ENCODE measurements around the gene RPS6KA3. TPM values are rescaled to one million over a fixed set of nuclear protein-coding genes. Genes with fewer than 3 reads are reported as not detected.

Gene RPS6KA3
- total and polyA plus RNA-seq, 9 of the 15 experiments (the other 6 are each of a cell fraction or from before 2014, with no cell fraction given) = 10.9 to 61.9 (median 37.4) TPM

GRCh38 chrX:20140420-20140819, 126.3 kb downstream of the RPS6KA3 start:
- peaks cover 46% of the 10 kb centered on the region for H3K36me3 ChIP-seq (ENCODE audit: control insufficient read depth, insufficient read depth, low read length)
- peaks cover 4 to 19% of the 10 kb centered on the region in 2 experiments; a peak in 4 of 5 replicates for H3K4me1 ChIP-seq (replicated peaks in 1 of 2; ENCODE audit: control insufficient read depth in 2 of 2, insufficient read depth in 2 of 2, low read length in 2 of 2)
- WGBS (ENCODE audit: insufficient coverage, low coverage, missing lambda C conversion rate) = 0% methylated on average over 3 of the region's 3 CpGs
- H3K4me3 ChIP-seq = peak overlapping the region; percentile 97
- ATAC-seq = no peak
- H3K27ac ChIP-seq (ENCODE audit: extremely low read depth, low read depth, low read length) = no peak overlapping the region
- H3K9me3 ChIP-seq (replicated peaks; ENCODE audit: control insufficient read depth, insufficient read depth, low read depth, low read length) = no peaks in the 10 kb centered on the region
- H3K9ac ChIP-seq (ENCODE audit: insufficient read depth in 1 of 2, low read depth in 2 of 2, low read length in 2 of 2) = peak overlapping the region in 1 of 2 experiments; percentile 91; a peak in 2 of 4 replicates
- in situ Hi-C loops (cut with MboI) = no loop called here
- TF ChIP-seq TAL1 (IDR thresholded peaks at IDR 0.05) = no peak
- TF ChIP-seq CBFA2T3 (IDR thresholded peaks at IDR 0.05) = no peak
- no peak for TF ChIP-seq ZFP30 (CRISPR knock-in tag; IDR thresholded peaks at IDR 0.05; ENCODE audit: borderline replicate concordance)
- no peak for TF ChIP-seq HDAC6 (IDR thresholded peaks at IDR 0.05; ENCODE audit: low read depth, low read length)
- no peak for TF ChIP-seq ZNF239 (CRISPR knock-in tag; IDR thresholded peaks at IDR 0.05)
- no peak for TF ChIP-seq CBFA2T2 (conservative IDR thresholded peaks at IDR 0.05)
- peaks cover 11% of the 10 kb centered on the region for H4K20me1 ChIP-seq (replicated peaks; ENCODE audit: control insufficient read depth, insufficient read depth, low read length)
- POLR2A ChIA-PET = interaction anchor here (0.6 to 1.7 kb wide), 2 partner anchors 11 to 223 kb away, joined by 3 to 6 read pairs; no protein-coding TSS in a partner anchor
- CTCF ChIA-PET (ENCODE audit: low intra/inter-chr PET ratio) = no interaction called here
- H3K9me1 ChIP-seq (ENCODE audit: control insufficient read depth, insufficient read depth, low read length) = no peaks in the 10 kb centered on the region
- no peak overlapping the region for H2AFZ ChIP-seq (ENCODE audit: low read depth, low read length)
- H3K27me3 ChIP-seq (ENCODE audit: control insufficient read depth in 2 of 2, insufficient read depth in 2 of 2, low read length in 2 of 2) = no peaks in the 10 kb centered on the region
- H3K4me2 ChIP-seq (ENCODE audit: insufficient read depth, low read length) = peak overlapping the region; percentile 87
- H3K79me2 ChIP-seq (ENCODE audit: control insufficient read depth, insufficient read depth, low read length) = peaks cover 67% of the 10 kb centered on the region
- intact Hi-C loops (cut with micrococcal nuclease) = loop anchor here (2.0 to 10.0 kb wide), 2 partner anchors 124 to 294 kb away; no protein-coding TSS in a partner anchor
- TSS peak; percentile 40 for BruUV-seq (replicated peaks)
- DNase-seq (ENCODE audit: extremely low read depth in 1 of 4, low spot score in 3 of 4) = no peak
- FAIRE-seq = no peak

DNA sequence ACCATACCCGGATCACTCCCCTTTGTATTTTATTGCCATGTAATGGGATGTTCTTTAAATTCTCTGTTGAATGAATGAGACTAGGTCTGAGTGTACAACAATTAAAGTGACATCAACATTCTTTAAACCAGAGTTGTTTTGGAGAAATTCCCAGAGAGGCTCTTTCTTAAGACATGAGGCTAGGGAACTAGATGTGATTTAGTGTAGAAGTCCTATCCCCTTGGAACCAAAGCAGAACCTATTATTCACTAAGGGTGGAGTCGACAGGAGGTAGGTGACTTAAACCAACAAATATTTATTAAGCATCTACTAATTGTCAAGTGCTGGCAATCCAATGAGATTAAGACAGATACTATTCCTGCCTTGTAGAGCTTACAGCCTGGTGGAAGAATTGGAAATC, 126.7 kb downstream of the RPS6KA3 start:
- FAIRE-seq (no peak), DNase-seq (ENCODE audit: extremely low read depth in 1 of 4, low spot score in 3 of 4) (no peak), ATAC-seq (no peak)
- no TSS peak for BruUV-seq (replicated peaks)
- Histone ChIP-seq H2AFZ (ENCODE audit: low read depth, low read length) (no peak overlapping the region), H3K27ac (ENCODE audit: extremely low read depth, low read depth, low read length) (no peak overlapping the region), H4K20me1 (replicated peaks; ENCODE audit: control insufficient read depth, insufficient read depth, low read length) (peaks cover 11% of the 10 kb centered on the region), H3K4me1 (replicated peaks in 1 of 2; ENCODE audit: control insufficient read depth in 2 of 2, insufficient read depth in 2 of 2, low read length in 2 of 2) (peaks cover 4 to 19% of the 10 kb centered on the region in 2 experiments; a peak in 4 of 5 replicates), H3K9ac (ENCODE audit: insufficient read depth in 1 of 2, low read depth in 2 of 2, low read length in 2 of 2) (peak overlapping the region in 1 of 2 experiments; percentile 91; a peak in 2 of 4 replicates), H3K36me3 (ENCODE audit: control insufficient read depth, insufficient read depth, low read length) (peaks cover 51% of the 10 kb centered on the region), H3K9me3 (replicated peaks; ENCODE audit: control insufficient read depth, insufficient read depth, low read depth, low read length) (no peaks in the 10 kb centered on the region), H3K79me2 (ENCODE audit: control insufficient read depth, insufficient read depth, low read length) (peaks cover 67% of the 10 kb centered on the region), H3K4me3 (peak overlapping the region; percentile 97), H3K27me3 (ENCODE audit: control insufficient read depth in 2 of 2, insufficient read depth in 2 of 2, low read length in 2 of 2) (no peaks in the 10 kb centered on the region), H3K4me2 (ENCODE audit: insufficient read depth, low read length) (peak overlapping the region; percentile 87; the same call in 1 of the 2 replicates), H3K9me1 (ENCODE audit: control insufficient read depth, insufficient read depth, low read length) (no peaks in the 10 kb centered on the region)
- WGBS (ENCODE audit: insufficient coverage, low coverage, missing lambda C conversion rate) = 20% methylated on average over 2 of the region's 2 CpGs
- POLR2A ChIA-PET = interaction anchor here (0.6 to 1.7 kb wide), 2 partner anchors 11 to 223 kb away, joined by 3 to 6 read pairs; no protein-coding TSS in a partner anchor
- in situ Hi-C loops (cut with MboI) (no loop called here), intact Hi-C loops (cut with micrococcal nuclease) (loop anchor here (2.0 to 10.0 kb wide), 2 partner anchors 125 to 295 kb away; no protein-coding TSS in a partner anchor)
- TF ChIP-seq CBX1 (IDR thresholded peaks at IDR 0.05; ENCODE audit: low read depth) = no peak
- TF ChIP-seq ZSCAN32 (CRISPR knock-in tag; IDR thresholded peaks at IDR 0.05) = no peak
- no peak for TF ChIP-seq ATF1 (CRISPR knock-in tag; IDR thresholded peaks at IDR 0.05)
- TF ChIP-seq ATF1 (tag; IDR thresholded peaks at IDR 0.05) = no peak
- CTCF ChIA-PET (ENCODE audit: low intra/inter-chr PET ratio) = no interaction called here
